ENCODE measurements around the gene DISP2. TPM values are rescaled to one million over a fixed set of nuclear protein-coding genes. Genes with fewer than 3 reads are reported as not detected.
A peak's percentile ranks its signal among the peaks of the same experiment; 100 is the strongest.

Gene DISP2
- total and polyA plus RNA-seq, 9 of the 15 experiments (the other 6 are each of a cell fraction or from before 2014, with no cell fraction given), result 0.06 to 0.89 (median 0.15) TPM; not detected in 1

DNA sequence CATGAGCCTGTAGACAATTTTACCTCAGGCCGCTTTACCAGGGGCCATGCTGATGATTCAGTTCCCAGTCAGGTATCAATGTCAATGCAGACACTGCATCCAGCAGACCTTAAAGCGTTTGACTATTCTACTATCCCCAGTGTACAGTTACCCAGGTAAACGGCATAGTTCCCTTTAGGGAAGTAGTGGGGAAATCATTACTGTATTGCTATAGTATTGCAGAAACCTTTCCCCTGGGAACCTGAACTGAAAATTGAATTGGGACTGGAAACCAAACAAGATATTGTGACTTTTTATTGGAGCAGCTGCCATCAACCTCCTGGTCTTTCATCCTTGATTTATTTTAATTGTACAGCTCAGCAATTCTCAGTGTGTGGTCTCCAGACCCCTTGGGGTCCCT is 41.1 kb upstream of the DISP2 start:
- Histone ChIP-seq H3K4me3 (no peak overlapping the region), H3K4me1 (replicated peaks in 1 of 2; ENCODE audit: control insufficient read depth in 2 of 2, insufficient read depth in 2 of 2, low read length in 2 of 2) (peaks cover 0 to 3% of the 10 kb centered on the region in 2 experiments; a peak in 2 of 5 replicates), H3K9ac (ENCODE audit: insufficient read depth in 1 of 2, low read depth in 2 of 2, low read length in 2 of 2) (no peak overlapping the region), H3K27me3 (ENCODE audit: control insufficient read depth in 2 of 2, insufficient read depth in 2 of 2, low read length in 2 of 2) (peaks cover 2 to 29% of the 10 kb centered on the region in 2 experiments; a peak in 3 of 5 replicates), H3K9me1 (ENCODE audit: control insufficient read depth, insufficient read depth, low read length) (no peaks in the 10 kb centered on the region), H3K79me2 (ENCODE audit: control insufficient read depth, insufficient read depth, low read length) (no peaks in the 10 kb centered on the region), H3K27ac (ENCODE audit: extremely low read depth, low read depth, low read length) (no peak overlapping the region), H4K20me1 (replicated peaks; ENCODE audit: control insufficient read depth, insufficient read depth, low read length) (no peaks in the 10 kb centered on the region), H3K36me3 (ENCODE audit: control insufficient read depth, insufficient read depth, low read length) (no peaks in the 10 kb centered on the region), H3K4me2 (ENCODE audit: insufficient read depth, low read length) (no peak overlapping the region), H3K9me3 (replicated peaks; ENCODE audit: control insufficient read depth, insufficient read depth, low read depth, low read length) (no peaks in the 10 kb centered on the region), H2AFZ (ENCODE audit: low read depth, low read length) (no peak overlapping the region)
- intact Hi-C loops (cut with micrococcal nuclease) (no loop called here), in situ Hi-C loops (cut with MboI) (no loop called here)
- BruUV-seq (replicated peaks), result no TSS peak
- TF ChIP-seq ZBTB8A (IDR thresholded peaks at IDR 0.05; ENCODE audit: partially characterized antibody) (no peak), ZNF717 (CRISPR knock-in tag; IDR thresholded peaks at IDR 0.05) (no peak), ELF4 (CRISPR knock-in tag; IDR thresholded peaks at IDR 0.05) (no peak), NR1H2 (CRISPR knock-in tag; IDR thresholded peaks at IDR 0.05) (no peak), KDM2B (CRISPR knock-in tag; IDR thresholded peaks at IDR 0.05) (no peak), ZNF134 (CRISPR knock-in tag; conservative IDR thresholded peaks at IDR 0.05) (no peak), BMI1 (IDR thresholded peaks at IDR 0.05; ENCODE audit: low read length) (no peak), ZNF589 (CRISPR knock-in tag; IDR thresholded peaks at IDR 0.05; ENCODE audit: low read depth) (no peak), ZNF316 (IDR thresholded peaks at IDR 0.05) (peak; percentile 41; the same call in 1 of the 2 replicates), C11orf30 (IDR thresholded peaks at IDR 0.05; ENCODE audit: low read depth) (0 out of 2 replicates have a peak, but pooled peaks have one; percentile 5)
- TF ChIP-seq, protein P1, sequence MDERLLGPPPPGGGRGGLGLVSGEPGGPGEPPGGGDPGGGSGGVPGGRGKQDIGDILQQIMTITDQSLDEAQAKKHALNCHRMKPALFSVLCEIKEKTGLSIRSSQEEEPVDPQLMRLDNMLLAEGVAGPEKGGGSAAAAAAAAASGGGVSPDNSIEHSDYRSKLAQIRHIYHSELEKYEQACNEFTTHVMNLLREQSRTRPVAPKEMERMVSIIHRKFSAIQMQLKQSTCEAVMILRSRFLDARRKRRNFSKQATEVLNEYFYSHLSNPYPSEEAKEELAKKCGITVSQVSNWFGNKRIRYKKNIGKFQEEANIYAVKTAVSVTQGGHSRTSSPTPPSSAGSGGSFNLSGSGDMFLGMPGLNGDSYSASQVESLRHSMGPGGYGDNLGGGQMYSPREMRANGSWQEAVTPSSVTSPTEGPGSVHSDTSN (CRISPR knock-in tag; IDR thresholded peaks at IDR 0.05; ENCODE audit: low read depth), result no peak
- TF ChIP-seq, protein P1 (tag; conservative IDR thresholded peaks at IDR 0.05; ENCODE audit: low read depth), result no peak
- TF ChIP-seq, protein P2, sequence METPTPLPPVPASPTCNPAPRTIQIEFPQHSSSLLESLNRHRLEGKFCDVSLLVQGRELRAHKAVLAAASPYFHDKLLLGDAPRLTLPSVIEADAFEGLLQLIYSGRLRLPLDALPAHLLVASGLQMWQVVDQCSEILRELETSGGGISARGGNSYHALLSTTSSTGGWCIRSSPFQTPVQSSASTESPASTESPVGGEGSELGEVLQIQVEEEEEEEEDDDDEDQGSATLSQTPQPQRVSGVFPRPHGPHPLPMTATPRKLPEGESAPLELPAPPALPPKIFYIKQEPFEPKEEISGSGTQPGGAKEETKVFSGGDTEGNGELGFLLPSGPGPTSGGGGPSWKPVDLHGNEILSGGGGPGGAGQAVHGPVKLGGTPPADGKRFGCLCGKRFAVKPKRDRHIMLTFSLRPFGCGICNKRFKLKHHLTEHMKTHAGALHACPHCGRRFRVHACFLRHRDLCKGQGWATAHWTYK (CRISPR knock-in tag; IDR thresholded peaks at IDR 0.05), result no peak
- FAIRE-seq, result no peak
- WGBS (ENCODE audit: insufficient coverage, low coverage, missing lambda C conversion rate), result 4% methylated on average over 3 of the region's 3 CpGs
- ATAC-seq, result no peak
- DNase-seq (ENCODE audit: extremely low read depth in 1 of 4, low spot score in 3 of 4), result no peak
- CTCF ChIA-PET (ENCODE audit: low intra/inter-chr PET ratio), result interaction anchor here (0.8 kb wide), 1 partner anchor 21 kb away, joined by 3 read pairs; no protein-coding TSS in a partner anchor
- POLR2A ChIA-PET, result interaction anchor here (0.7 kb wide), 2 partner anchors 10 to 153 kb away, joined by 3 read pairs; no protein-coding TSS in a partner anchor

Measured in K562 (cell line).